ENCODE results near the gene GRK3.

GRCh38 chr22:25716637-25717036 is 152.2 kb downstream of the GRK3 start:
- TF ChIP-seq CTCF (conservative IDR thresholded peaks at IDR 0.05; ENCODE audit: low read depth, low read length) = no peak
- TF ChIP-seq EZH2 (IDR thresholded peaks at IDR 0.05; ENCODE audit: borderline replicate concordance, low read depth, low read length, poor library complexity, severe bottlenecking) = no peak

Measured in A673 (cell line).